Measurements from ENCODE around the gene TSPEAR. TPM values are rescaled to one million over a fixed set of nuclear protein-coding genes. Genes with fewer than 3 reads are reported as not detected.

The TSPEAR gene
- total and polyA plus RNA-seq, 2 of the 13 experiments (the other 11 are each of a cell fraction or from before 2014, with no cell fraction given) = 0.07 to 0.32 TPM

GRCh38 chr21:44510508-44511218 lies 200.7 kb downstream of the TSPEAR start (continued):
- TF ChIP-seq ZNF276 (CRISPR knock-in tag; IDR thresholded peaks at IDR 0.05; ENCODE audit: low read depth) (no peak), NCOA2 (CRISPR knock-in tag; IDR thresholded peaks at IDR 0.05) (no peak), ZBTB34 (CRISPR knock-in tag; IDR thresholded peaks at IDR 0.05) (no peak), DZIP1 (CRISPR knock-in tag; IDR thresholded peaks at IDR 0.05) (peak; percentile 89; the same call in 1 of the 2 replicates), ZNF121 (CRISPR knock-in tag; IDR thresholded peaks at IDR 0.05) (no peak), GZF1 (CRISPR knock-in tag; IDR thresholded peaks at IDR 0.05) (no peak), RNF219 (CRISPR knock-in tag; IDR thresholded peaks at IDR 0.05) (no peak), ZNF713 (CRISPR knock-in tag; IDR thresholded peaks at IDR 0.05) (no peak), MAFG (CRISPR knock-in tag; IDR thresholded peaks at IDR 0.05) (peak; percentile 88), ZUFSP (CRISPR knock-in tag; IDR thresholded peaks at IDR 0.05; ENCODE audit: borderline replicate concordance) (no peak), THRA (CRISPR knock-in tag; IDR thresholded peaks at IDR 0.05; ENCODE audit: borderline replicate concordance) (no peak), THAP9 (CRISPR knock-in tag; IDR thresholded peaks at IDR 0.05; ENCODE audit: borderline replicate concordance) (no peak)
